GM13977 (cell line): ENCODE results near the gene RAPGEF2.

Experiments
- DNase-seq: peaks from one replicate; pipeline ENCODE4 v3.0.0; 2012; ENCODE audit warnings: low spot score
- CTCF ChIP-seq: IDR thresholded peaks from 2 replicates; pipeline ENCODE4 v1.5.1; 2012; ENCODE audit warnings: mild to moderate bottlenecking, control low read depth; ENCODE audit not compliant: insufficient read depth; ENCODE audit errors: extremely low read depth, missing control alignments
- in situ Hi-C: fragments of 300-500 bp; cut with MboI; formaldehyde crosslinking; loops from one replicate; pipeline ENCODE4 v1.12.0; 2022; ENCODE audit warnings: low sequenced_read_pairs, low pct_unique_long_range_greater_than_20kb, mixed read lengths, inconsistent platforms; ENCODE audit not compliant: unreplicated experiment

Gene RAPGEF2

GRCh38 chr4:159098482-159099127, 4.3 kb upstream of the RAPGEF2 start:
- TF ChIP-seq CTCF: no peak
- no peak for DNase-seq
- in situ Hi-C loops: no loop called here

- in situ Hi-C loops: no loop called here
- no peak for DNase-seq
Observed at GRCh38 chr4:159101988-159102621, 774 bp upstream of the RAPGEF2 start.

GRCh38 chr4:159103384-159103990, 608 bp downstream of the RAPGEF2 start:
- no peak for TF ChIP-seq CTCF
- in situ Hi-C loops: no loop called here
- peak; percentile 58 for DNase-seq

More at GRCh38 chr4:159101988-159102621, 774 bp upstream of the RAPGEF2 start:
- no peak for TF ChIP-seq CTCF

GRCh38 chr4:159104694-159105414, 2.0 kb downstream of the RAPGEF2 start:
- in situ Hi-C loops: no loop called here
- TF ChIP-seq CTCF: no peak
- DNase-seq: no peak

- no peak for TF ChIP-seq CTCF
- in situ Hi-C loops: no loop called here
- DNase-seq: peak; percentile 77
Observed at GRCh38 chr4:159105761-159106243, 2.9 kb downstream of the RAPGEF2 start.

- in situ Hi-C loops: no loop called here
- DNase-seq: no peak
- TF ChIP-seq CTCF: no peak
Observed at GRCh38 chr4:159106636-159107035, 3.8 kb downstream of the RAPGEF2 start.
